Measurements from ENCODE around the gene HOXA7.

DNA sequence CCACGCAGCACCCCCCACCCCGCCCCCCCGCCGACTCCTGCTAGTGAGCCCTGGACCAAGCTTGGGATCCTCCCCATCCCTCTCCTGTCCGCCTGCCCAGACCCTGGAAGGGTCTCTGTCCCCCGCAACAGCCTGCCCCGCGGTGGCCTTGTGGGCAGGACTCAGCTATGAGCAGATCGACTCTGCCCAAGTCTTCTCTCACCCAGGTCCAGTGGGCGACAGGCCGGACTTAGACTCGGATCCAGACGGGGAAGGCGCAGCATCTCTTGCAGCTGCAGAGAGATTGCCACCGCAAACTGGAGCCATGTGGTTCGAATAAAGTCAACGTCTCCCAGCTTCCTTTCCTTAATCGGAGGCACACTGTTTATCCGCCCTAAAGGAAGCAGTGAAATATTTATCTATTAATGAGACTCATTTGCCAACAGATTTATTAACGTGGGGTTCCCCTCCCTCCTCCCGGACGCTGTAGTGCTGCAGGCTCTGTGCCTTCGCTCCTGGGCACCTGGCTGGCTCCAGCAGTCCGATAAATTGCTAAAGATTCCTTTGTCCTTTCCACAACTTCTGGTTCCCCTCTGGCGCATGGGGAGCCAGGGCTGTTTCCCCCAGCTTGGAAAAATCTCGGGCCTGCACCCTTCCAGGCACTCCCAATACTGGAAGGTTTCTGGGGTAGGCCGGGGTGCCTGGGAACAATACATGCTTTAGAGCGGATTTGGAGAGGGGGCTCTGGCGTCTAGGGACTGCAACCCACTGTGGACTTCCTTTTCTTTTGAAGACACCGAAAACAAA is 634 bp upstream of the HOXA7 start:
- TF ChIP-seq POLR2AphosphoS5 (IDR thresholded peaks at IDR 0.05; ENCODE audit: low read depth, low read length) = no peak
- no peak for TF ChIP-seq SIN3A (IDR thresholded peaks at IDR 0.05; ENCODE audit: borderline replicate concordance, insufficient read depth, low read length)
- TF ChIP-seq, protein P1, sequence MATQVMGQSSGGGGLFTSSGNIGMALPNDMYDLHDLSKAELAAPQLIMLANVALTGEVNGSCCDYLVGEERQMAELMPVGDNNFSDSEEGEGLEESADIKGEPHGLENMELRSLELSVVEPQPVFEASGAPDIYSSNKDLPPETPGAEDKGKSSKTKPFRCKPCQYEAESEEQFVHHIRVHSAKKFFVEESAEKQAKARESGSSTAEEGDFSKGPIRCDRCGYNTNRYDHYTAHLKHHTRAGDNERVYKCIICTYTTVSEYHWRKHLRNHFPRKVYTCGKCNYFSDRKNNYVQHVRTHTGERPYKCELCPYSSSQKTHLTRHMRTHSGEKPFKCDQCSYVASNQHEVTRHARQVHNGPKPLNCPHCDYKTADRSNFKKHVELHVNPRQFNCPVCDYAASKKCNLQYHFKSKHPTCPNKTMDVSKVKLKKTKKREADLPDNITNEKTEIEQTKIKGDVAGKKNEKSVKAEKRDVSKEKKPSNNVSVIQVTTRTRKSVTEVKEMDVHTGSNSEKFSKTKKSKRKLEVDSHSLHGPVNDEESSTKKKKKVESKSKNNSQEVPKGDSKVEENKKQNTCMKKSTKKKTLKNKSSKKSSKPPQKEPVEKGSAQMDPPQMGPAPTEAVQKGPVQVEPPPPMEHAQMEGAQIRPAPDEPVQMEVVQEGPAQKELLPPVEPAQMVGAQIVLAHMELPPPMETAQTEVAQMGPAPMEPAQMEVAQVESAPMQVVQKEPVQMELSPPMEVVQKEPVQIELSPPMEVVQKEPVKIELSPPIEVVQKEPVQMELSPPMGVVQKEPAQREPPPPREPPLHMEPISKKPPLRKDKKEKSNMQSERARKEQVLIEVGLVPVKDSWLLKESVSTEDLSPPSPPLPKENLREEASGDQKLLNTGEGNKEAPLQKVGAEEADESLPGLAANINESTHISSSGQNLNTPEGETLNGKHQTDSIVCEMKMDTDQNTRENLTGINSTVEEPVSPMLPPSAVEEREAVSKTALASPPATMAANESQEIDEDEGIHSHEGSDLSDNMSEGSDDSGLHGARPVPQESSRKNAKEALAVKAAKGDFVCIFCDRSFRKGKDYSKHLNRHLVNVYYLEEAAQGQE (IDR thresholded peaks at IDR 0.05; ENCODE audit: insufficient read depth in 1 of 2, low read depth in 2 of 2, low read length in 2 of 2) = no peak
